Erythroblast (primary cell): ENCODE results near the gene APOA4.

Source experiments
- DNase-seq, 2 experiments: peaks; one replicate each; lab custom pipeline; 2025; lab: John Stamatoyannopoulos, UW
- GATA1 ChIP-seq: IDR thresholded peaks from 2 replicates; pipeline ENCODE4 v1.6.1; 2011; ENCODE audit warnings: low read depth, mild to moderate bottlenecking, control low read depth, low read length, moderate library complexity
- POLR2A ChIP-seq: IDR thresholded peaks from 2 replicates; pipeline ENCODE4 v1.6.1; 2011; ENCODE audit warnings: mild to moderate bottlenecking, low read length

Gene APOA4

DNA sequence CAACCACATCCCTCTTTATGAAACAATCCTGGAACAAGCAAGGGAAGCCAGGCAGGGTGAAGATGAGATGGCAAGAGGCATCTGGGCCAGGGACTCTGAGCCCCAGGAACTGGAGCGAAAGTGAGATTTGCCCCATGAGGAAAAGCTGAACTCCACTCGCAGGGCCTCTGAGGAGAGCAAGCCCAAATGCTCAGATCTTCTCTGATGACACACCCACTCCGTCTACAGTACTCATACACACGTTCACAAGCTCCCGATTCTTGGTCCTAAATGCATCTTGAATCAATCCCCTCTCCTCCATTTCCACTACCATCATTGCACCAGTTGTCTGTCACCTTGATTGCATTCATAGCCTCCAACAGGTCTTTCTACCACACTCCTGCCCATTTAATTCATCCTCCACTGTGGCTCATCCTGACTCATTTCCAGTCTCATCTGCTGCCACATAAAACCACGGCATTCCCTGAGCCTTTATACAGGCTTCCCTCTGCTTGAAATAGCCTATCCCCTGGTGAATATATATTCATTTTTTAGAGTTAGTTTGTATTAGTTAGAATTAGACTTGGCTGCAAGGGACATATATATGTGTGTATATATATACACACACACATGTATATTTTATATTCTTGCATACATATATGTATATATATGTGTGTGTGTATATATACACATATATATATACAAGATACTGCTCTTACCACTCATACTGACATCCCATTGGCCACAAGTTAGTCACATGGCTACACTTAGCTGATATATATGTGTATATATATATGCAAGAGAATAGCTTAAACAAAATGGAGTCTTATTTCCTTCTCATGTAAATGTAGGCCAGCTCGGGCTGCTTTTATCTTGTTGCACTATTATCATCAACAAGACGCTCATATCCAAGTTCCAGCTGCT, 30.0 kb downstream of the APOA4 start:
- no peak for DNase-seq
- TF ChIP-seq POLR2A = no peak
- TF ChIP-seq GATA1 = no peak

DNA sequence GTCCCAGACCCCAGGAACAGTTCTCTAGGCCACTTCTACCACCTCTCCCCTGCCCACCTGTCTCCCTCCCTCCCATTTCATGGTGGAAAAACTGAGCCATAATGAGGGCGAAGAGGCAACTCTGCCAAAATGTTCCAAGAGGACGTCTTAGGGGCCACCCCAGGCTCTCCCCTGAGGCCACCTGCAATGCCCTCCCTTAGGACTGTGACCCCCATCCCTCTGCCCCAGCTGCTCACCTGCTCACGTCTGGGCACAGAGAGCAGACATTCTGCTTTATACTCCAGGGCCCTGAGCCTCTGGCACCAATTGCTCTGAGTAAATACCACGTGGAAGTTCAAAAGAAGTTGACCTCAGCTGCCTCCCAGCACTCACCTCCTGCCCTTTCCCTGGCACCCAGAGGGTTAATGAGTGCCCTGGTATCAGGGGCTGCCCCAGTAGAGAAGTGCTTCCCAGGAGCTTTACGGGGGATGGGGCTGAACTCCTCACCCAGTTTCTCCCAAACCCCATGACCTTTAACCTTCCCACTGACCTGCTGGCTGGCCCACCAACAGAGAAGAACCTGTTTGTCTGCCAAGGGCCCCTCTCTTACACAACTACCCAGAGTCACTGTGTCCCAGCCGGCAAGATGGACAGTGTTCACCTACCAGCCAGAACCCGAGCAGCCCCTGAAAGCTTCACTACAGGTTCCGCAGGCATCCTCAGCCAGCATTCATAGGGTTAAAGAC, 30.8 kb downstream of the APOA4 start:
- DNase-seq = no peak
- TF ChIP-seq GATA1 (no peak), POLR2A (no peak)

DNA sequence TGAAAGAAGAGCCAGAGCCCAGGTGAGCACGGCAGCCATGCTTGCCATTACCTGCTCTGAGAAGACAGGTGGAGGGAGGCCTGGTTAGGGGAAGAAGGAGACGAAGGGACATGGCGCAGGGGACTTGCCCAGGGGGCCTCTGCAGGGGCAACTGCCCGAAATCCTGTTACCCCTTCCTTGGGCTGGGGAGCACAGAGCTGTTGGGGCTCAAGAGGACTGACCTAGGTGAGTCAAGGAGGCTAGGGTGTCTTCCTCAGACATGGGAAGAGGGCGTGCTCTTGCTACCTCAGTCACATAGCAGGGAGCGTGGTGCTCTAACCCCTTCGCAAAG, 31.3 kb downstream of the APOA4 start, which contains the start of gene APOA5:
Gene APOA5, minus strand, starts transcription at position 67 of the 331 bp plus-strand sequence. Its CDS starts 19 bp downstream, at position 48.
- DNase-seq = no peak
- TF ChIP-seq GATA1 (no peak), POLR2A (no peak)

DNA sequence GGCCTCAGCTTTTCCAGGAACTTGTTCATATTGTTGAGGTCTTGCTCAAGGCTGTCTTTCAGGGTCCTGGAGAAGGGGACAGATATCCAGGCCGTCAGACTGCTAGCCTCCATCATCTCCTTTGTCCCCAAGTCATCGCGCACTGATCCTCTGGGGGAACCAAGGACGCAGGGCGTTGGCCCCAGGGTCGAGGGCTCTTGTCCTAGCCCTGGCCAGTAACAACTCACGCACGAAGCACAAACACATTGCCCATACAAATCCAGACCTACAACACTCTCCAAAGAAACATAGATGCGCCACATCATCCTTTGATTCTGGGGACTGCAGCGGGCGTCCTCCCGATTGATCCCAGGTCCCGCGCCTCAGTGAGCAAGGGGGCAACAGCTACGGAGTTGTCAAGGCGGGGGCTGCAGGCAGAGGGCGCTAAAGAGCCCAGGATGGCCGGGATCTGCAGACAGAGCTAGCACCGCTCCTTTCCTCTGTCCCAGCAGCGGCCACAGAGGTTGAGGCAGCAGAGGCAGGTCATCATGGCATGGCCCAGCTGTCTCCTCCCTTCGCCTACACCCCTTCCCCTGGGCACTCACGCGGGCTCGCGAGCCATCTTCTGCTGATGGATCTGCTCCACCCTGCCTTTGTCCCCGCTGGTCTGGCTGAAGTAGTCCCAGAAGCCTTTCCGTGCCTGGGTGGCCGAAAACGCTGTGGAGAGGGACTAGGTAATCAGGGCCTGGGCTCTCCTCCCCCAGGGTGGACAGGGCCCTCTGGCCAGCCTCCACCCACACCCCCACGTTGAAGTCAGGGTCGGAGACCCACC, 31.9 kb downstream of the APOA4 start:
- DNase-seq = peak; percentile 68 to 80
- TF ChIP-seq GATA1 = no peak
- TF ChIP-seq POLR2A = no peak

DNA sequence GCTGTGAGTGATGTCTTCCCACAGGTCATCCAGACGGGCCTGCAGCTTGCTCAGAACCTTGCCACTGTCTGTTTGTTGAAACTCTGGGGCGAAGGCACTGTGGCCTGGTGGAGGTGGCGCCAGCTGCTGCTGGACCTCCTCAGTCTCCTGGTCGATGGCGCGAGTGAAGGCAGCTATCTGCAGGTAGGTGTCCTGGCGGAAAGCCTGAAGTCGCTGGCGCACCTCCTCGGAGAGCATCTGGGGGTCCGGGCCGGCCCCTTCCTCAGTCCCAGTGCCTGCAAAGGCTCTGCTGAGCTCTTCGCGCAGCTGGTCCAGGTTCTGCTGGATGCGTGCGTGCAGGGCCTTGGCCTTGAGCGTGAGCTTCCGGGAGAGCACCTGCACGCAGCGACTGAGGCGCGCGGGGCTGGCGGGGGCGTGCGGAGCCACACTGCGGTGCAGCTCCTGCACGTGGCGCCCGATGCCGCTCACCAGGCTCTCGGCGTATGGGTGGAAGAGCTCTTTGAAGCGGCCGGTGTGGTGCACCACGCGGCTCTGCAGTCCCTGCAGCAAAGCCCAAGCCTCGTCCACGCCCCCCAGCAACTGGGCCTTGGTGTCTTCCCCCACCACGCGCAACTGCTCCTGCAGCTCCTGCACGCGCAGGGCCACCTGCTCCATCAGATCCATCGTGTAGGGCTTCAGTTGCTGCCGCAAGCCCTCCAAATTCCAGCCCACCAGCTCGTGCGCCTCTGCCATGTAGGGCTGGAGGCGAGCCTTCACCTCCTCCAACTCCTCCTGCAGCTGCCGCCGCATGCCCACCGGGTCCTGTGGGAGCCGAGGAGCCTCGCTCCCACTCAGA, 32.7 kb downstream of the APOA4 start:
- TF ChIP-seq GATA1 = no peak
- TF ChIP-seq POLR2A = no peak
- no peak for DNase-seq

DNA sequence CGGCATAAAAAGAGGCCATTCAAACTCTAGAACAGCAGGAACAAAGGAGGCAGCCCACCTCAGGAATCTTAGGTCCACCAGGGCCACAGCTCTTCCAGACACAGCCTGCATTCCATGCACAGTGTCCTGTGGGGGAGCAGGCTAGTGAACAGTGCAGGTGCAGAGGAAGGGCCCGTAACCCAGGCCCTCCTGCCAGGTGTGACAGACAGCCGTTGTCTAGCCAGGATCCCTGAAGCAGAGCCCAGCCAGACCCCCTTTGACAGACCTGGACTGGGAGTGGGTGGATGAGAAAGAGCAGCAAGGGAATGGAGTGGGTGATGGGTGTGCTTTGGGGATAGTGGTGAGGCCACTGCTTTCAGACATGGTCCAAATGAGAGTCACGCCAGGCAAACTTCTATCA, 34.1 kb downstream of the APOA4 start:
- no peak for DNase-seq
- TF ChIP-seq GATA1 (no peak), POLR2A (no peak)

DNA sequence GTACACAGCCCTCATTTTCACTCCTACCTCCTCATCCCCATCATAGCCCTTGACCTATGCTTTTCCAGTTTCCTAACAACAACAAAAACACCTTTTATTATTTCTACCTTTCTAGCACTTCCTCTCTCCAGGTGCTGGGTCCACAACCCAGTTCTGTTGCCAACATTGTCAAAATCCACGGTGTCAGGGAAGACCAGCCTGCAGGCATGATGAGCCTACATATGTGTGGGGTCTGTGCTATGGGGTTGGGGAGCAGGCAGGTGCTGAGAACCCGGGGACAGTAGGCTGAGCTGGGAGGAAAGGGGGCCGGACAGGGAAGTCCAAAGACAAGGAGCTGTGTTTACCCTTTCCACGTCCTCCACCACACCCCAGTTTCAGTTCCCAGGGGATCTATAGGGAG, 34.6 kb downstream of the APOA4 start:
- TF ChIP-seq GATA1 (no peak), POLR2A (no peak)
- DNase-seq = no peak

DNA sequence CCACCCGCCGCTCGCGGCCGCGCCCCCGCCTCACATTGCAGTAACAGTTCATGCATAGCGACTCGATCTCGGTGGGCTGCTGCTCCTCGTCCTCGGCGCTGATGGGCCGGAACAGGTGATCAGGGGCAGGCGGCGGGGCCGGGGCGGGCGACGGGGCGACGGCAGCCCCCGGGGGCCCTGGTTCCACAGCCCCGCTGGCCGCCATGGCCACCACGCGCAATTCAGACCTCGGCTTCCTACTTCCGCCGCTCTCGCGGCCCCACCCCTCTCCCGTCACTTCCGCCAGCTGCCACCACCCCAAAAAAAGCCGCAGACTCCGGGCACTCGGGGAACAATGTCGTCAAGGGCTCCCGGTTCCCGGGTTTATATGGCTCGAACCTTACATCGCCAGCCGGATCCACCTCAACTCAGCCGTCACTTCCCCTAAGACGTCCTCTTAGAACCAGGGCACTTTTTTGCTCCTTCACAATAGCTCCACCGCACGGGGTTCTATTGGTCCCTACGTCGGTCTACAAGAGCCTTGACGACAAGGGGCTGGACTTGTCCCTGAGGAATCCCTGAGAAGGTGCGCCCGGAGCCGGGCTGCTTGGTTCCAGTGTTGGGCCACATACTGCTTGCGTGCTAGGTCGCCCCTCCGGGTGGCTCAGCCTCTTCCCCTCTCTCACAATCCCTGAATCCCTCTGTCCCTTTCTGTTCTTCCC, 35.2 kb downstream of the APOA4 start, which contains the start of gene ZPR1:
Gene ZPR1, minus strand, starts transcription at position 238 of the 701 bp plus-strand sequence. Its CDS starts 33 bp downstream, at position 205.
- no peak for TF ChIP-seq GATA1
- TF ChIP-seq POLR2A = peak; percentile 86
- DNase-seq = peak; percentile 82 to 88

DNA sequence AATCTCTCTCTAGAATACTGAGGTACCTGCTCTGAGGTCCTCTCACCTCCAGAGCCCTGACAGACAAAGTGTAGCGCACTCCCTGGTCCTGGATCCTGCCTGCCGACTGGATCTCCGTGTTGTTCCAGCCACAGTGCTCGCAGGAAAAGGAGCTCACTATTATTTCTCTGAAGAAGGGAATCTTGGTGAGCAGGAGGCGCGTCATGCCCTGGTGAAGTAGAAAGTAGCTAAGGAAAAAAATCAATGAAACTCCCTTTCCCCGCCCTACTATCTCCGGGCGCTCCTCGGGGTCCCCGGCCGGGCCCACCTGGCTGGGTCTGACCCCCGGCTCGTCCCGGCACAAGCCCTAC, 35.7 kb downstream of the APOA4 start:
- TF ChIP-seq GATA1 = no peak
- no peak for TF ChIP-seq POLR2A
- DNase-seq = peak in 1 of 2 experiments; percentile 56

DNA sequence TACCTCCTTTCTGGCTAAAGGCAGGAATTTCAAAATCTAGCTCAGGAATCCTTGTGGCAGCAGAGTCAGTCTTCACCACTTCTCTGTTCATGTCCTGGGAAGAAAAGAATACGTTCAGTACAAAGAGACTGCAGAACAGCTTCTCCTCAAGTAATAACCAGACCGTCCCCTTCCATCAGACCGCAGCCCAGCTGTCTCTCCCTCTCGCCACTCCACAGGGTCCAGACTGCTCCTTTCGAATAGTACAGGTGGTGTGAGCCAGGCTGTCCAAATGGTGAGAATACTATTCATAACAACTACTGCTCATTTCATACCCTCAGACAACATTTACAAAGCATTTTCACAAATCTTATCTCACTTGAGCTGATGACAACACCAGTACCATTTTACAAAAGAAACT, 36.1 kb downstream of the APOA4 start:
- peak in 1 of 2 experiments; percentile 31 for DNase-seq
- TF ChIP-seq POLR2A (no peak), GATA1 (no peak)

DNA sequence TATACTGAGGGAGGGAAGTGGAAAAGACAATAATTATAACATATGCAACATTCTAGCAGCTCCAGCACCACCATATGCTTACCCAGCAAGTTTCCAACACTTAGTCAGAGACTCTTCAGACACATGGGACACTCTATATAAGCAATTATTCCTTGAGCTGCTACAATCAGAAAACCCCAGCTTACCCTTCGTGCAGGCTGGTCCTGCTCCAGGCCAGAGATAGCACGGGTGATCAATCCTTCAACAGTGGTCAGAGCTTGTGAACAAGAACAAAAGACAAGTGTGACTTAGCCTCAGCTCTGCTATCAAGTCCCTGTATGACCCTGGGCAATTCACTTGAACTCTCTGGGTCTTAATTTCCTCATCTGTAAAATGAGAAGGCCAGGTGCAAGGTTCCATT, 36.8 kb downstream of the APOA4 start:
- DNase-seq = peak; percentile 14 to 23
- no peak for TF ChIP-seq GATA1
- TF ChIP-seq POLR2A = no peak

DNA sequence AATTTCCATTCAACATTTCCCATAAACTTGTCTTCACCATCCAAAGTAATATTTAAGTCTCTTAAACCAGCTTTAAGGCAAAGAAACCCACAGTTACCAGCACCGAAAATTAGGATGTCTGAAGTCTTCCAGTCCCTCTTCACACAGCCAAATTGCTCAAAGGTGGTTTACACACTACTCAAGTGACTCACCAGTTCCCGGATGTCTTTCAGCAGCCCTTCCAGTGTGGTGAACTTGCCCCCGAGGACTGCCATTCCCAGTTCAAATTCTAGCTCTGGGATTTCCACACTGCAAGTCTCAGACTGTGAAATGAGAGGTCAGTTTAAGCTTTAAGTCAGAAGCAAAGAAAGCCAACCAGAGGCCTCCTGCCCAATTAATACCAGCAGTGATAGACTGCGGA, 40.4 kb downstream of the APOA4 start:
- TF ChIP-seq POLR2A = no peak
- TF ChIP-seq GATA1 = no peak

DNA sequence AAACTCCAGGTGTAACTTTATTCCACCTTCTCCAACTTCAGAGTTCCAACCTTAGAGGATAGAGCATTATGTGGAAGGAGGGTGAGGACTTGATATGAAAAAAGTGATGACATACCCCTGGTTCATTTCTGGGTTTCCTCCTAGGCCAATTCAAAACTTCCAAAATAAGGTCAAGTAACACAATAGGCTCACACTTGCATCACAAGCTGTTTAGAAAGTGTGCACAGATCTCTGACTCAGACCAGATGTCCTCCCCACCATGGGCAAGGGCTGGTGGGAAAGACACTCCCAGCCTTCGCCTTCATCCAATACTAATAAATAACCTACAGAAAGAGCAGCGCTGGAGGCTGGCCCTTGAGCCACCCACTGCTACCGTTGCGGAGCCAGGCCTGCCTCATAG, 44.5 kb downstream of the APOA4 start:
- DNase-seq = no peak
- TF ChIP-seq POLR2A (no peak), GATA1 (no peak)

More for the DNA sequence above, 40.4 kb downstream of the APOA4 start:
- DNase-seq = no peak
